Urothelium cell line (cell line): Measurements from ENCODE around the gene ENTPD5.
"Not testable (repeated sequence)": the region's sequence is repeated elsewhere in the genome, so short reads cannot be mapped to it uniquely, and the experiment has no call there.

Experiments
- DNase-seq: peaks from one replicate; pipeline ENCODE4 v3.0.0; 2011; ENCODE audit warnings: low spot score, mixed read lengths
- FAIRE-seq: peaks from 2 replicates; lab custom pipeline; 2011; peaks lifted over from hg19 to GRCh38; lab: Jason Lieb, UNC

ENTPD5 gene

GRCh38 chr14:74008843-74009499, 10.1 kb downstream of the ENTPD5 start:
- DNase-seq (no peak), FAIRE-seq (peak; percentile 27)

- DNase-seq, FAIRE-seq: not testable (repeated sequence)
These were observed 13.4 kb downstream of the ENTPD5 start for GRCh38 chr14:74005664-74006063.

DNA sequence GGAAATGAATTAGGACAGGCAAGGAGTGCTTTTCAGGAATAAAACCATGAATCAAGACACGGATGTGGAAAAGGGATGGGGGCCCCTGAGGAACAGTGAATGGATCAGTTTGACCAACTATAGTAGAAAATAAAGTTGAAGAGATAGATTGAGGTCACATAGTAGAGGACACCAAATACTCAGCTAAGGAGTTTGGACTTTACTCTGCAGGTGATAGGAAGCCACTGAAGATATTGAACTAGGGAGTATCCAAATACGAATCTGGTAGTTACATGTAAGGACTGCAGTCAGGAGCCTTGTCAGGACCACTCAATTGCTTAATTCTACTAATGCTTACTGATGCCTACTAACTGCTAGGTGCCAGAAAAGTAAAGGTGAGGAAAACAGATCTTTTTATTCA, 20.4 kb downstream of the ENTPD5 start:
- DNase-seq, result no peak
- peak; percentile 17 for FAIRE-seq

- DNase-seq (no peak), FAIRE-seq (peak; percentile 81)
These were observed 21.1 kb downstream of the ENTPD5 start for GRCh38 chr14:73997944-73998447.

GRCh38 chr14:73997108-73997943, 21.8 kb downstream of the ENTPD5 start:
- FAIRE-seq (peak; percentile 55), DNase-seq (no peak)

DNA sequence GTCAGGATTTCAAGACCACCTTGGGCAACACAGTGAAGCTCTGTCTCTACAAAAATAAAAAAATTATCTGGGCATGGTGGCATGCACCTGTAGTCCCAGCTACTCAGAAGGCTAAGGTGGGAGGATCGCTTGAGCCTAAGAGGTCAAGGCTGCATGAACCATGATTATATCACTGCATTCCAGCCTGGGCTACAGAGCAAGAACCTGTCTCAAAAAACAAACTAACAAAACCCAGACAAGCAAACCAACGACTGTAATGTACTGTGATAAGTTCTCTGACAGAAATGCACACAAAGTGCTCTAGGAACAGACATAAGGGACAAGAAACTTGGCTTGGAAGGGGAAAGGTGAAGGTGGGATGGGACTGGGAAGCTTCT, 22.4 kb downstream of the ENTPD5 start:
- peak; percentile 93 for FAIRE-seq

GRCh38 chr14:73995977-73996378, 23.1 kb downstream of the ENTPD5 start:
- DNase-seq, result no peak

More for the DNA sequence above, 22.4 kb downstream of the ENTPD5 start:
- no peak for DNase-seq

DNA sequence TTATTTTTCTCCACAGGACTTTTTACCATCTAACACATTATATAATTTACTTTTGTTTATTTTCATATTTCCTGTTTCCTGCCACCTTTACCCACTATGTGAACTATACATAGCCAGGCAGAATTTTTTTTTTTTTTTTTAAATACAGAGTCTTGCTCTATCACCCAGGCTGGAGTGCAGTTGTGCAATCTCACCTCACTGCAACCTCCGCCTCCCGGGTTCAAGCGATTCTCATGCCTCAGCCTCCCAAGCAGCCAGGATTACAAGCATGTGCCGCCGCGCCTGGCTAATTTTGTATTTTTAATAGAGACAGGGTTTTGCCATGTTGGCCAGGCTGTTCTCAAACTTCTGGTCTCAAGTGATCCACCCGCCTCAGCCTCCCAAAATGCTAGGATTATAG, 24.2 kb downstream of the ENTPD5 start:
- DNase-seq, FAIRE-seq: not testable (repeated sequence)

More at GRCh38 chr14:73995977-73996378, 23.1 kb downstream of the ENTPD5 start:
- FAIRE-seq, result peak; percentile 94

- FAIRE-seq, result no peak
These were observed 28.0 kb downstream of the ENTPD5 start for GRCh38 chr14:73991092-73991491.

GRCh38 chr14:73988656-73989055, 30.4 kb downstream of the ENTPD5 start:
- FAIRE-seq, DNase-seq: not testable (repeated sequence)

More at GRCh38 chr14:73991092-73991491, 28.0 kb downstream of the ENTPD5 start:
- DNase-seq, result no peak

DNA sequence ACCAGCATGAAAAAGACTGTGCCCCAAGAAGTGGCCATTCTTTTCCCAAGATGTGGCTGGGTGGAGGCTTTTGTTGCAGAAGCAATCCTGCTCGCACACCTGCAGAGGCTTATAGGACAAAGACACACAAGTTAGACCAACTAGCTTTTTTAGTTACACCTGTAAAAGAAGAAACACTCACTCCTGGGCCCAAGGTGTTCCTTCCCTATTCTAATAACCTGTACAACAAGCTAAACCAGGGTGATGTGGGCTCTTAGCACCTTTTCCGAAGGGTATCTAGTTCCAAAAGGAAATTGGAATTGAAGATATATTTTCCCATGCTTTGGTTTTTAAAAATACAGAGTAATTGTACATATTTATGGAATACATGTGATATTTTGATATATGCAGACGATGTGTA, 31.0 kb downstream of the ENTPD5 start:
- DNase-seq (no peak), FAIRE-seq (peak; percentile 17)

GRCh38 chr14:73977896-73978295, 41.2 kb downstream of the ENTPD5 start:
- FAIRE-seq, result peak; percentile 81
- DNase-seq, result no peak

DNA sequence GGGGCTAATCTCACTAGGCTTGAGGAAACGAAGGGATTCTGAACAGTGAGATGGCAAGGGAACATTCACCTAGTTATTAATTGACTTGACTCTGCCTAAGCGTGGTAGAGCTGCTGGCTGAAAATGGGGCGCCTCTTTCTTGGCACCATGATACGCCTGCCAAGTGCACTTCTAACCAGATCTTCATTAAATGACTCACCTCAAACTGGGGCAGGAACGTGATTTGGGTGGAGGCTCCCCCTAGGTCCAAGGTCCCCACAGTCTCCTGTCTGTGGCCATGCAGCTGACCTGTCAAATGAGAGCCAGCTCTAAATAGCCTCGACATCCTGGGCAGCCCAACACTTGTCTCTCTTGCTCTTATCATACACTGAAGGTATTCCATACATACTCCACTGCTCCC, 43.0 kb downstream of the ENTPD5 start:
- DNase-seq (no peak), FAIRE-seq (peak; percentile 81)

DNA sequence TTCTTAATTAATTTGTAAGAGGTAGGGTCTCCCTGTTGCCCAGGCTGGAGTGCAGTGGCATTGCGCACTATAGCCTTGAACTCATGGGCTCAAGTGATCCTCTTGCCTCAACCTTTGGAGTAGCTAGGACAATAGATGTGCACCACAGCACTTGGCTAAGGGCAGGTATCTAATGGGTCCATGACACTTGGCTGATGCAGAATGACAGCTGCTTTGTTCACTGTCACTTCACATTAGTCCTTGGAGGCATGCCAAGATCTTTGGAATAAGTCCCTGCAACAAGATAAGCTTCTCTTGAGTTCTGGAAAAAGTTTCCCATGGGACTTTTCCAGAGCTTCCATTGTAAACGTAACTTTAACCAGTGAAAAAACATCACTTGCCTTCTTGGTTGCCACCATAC, 45.6 kb downstream of the ENTPD5 start:
- DNase-seq (no peak), FAIRE-seq (peak; percentile 96)

GRCh38 chr14:73968885-73969284, 50.2 kb downstream of the ENTPD5 start:
- FAIRE-seq (no peak), DNase-seq (no peak)

DNA sequence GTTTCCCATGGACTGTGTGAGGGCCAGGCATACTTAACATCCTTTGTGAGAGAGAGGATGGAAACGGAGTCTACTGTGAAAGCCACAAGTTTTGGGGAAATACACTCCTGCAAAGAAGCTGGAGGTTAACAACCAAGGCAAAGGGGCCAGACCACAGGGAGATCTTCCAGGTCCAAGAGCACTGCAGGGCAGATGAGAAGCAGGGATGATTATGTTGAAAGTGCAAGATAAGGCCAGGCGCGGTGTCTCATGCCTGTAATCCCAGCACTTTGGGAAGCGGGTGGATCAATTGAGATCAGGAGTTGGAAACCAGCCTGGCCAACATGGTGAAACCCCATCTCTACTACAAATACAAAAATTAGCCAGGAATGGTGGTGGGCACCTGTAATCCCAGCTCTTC, 53.9 kb downstream of the ENTPD5 start:
- FAIRE-seq (peak; percentile 95), DNase-seq (no peak)

GRCh38 chr14:73961192-73961591, 57.9 kb downstream of the ENTPD5 start:
- DNase-seq (no peak), FAIRE-seq (peak; percentile 46)

DNA sequence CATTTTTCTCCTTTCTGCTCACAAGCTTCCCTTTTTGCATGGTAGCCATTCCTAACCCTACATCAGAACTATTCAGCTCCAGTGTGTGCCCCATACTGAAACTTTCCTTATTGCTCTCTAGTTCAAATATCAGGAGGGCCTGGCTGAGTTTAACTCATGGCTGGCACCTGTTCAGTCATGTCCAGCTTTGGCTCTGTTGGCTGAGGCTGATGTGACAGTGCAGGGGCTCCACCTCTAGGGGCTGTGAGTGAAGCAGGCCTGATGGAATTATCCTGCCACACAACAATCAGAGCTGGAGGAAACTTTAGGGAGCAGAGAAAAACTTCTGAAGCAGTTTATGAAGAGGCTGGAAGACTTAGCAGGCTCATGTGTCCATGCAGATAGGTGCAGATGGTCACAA, 60.5 kb downstream of the ENTPD5 start:
- FAIRE-seq (peak; percentile 75), DNase-seq (no peak)

- FAIRE-seq, result no peak
These were observed 63.4 kb downstream of the ENTPD5 start for GRCh38 chr14:73955674-73956073.

GRCh38 chr14:73953731-73954130, 65.4 kb downstream of the ENTPD5 start:
- FAIRE-seq (peak; percentile 66), DNase-seq (no peak)

More at GRCh38 chr14:73955674-73956073, 63.4 kb downstream of the ENTPD5 start:
- no peak for DNase-seq
